SK-N-SH (cell line): ENCODE measurements around the gene DSCAM.

ENCODE experiments used
- ELF1 ChIP-seq: IDR thresholded peaks from 2 replicates; pipeline ENCODE4 v1.4.0; 2012
- EZH2phosphoT487 ChIP-seq: fragments of 200-600 bp; sonication (generic); IDR thresholded peaks from 2 replicates; pipeline ENCODE4 v1.6.1; 2017; ENCODE audit warnings: low read depth, mixed run types, mild to moderate bottlenecking, antibody characterized with exemption, moderate library complexity, borderline replicate concordance
- FOSL2 ChIP-seq: IDR thresholded peaks from 2 replicates; pipeline ENCODE4 v1.4.0; 2012; ENCODE audit warnings: low read depth, mild to moderate bottlenecking, moderate library complexity, borderline replicate concordance
- JUND ChIP-seq: IDR thresholded peaks from 2 replicates; pipeline ENCODE4 v1.4.0; 2012
- MAX ChIP-seq: IDR thresholded peaks from 2 replicates; pipeline ENCODE4 v1.4.0; 2012; ENCODE audit warnings: low read depth
- RAD21 ChIP-seq: IDR thresholded peaks from 2 replicates; pipeline ENCODE4 v1.6.1; 2012; ENCODE audit warnings: mild to moderate bottlenecking, low read length
- TAF1 ChIP-seq: IDR thresholded peaks from 2 replicates; pipeline ENCODE4 v1.6.1; 2012; ENCODE audit warnings: low read depth, mild to moderate bottlenecking, low read length, moderate library complexity, borderline replicate concordance
- YY1 ChIP-seq: IDR thresholded peaks from 2 replicates; pipeline ENCODE4 v1.4.0; 2012; ENCODE audit warnings: low read depth, mild to moderate bottlenecking
- TF ChIP-seq, protein P1 (sequence below): fragments of 200-600 bp; sonication (generic); IDR thresholded peaks from 2 replicates; pipeline ENCODE4 v1.6.1; 2017; ENCODE audit warnings: antibody characterized with exemption, mild to moderate bottlenecking, moderate library complexity
- TF ChIP-seq, protein P2 (sequence below): fragments of 150-350 bp; IDR thresholded peaks from 2 replicates; pipeline ENCODE4 v1.6.1; 2017; ENCODE audit warnings: antibody characterized with exemption, low read length, low read depth, borderline replicate concordance

GRCh38 chr21:40047211-40047610 is 799.7 kb downstream of the DSCAM start:
- TF ChIP-seq, protein P1, sequence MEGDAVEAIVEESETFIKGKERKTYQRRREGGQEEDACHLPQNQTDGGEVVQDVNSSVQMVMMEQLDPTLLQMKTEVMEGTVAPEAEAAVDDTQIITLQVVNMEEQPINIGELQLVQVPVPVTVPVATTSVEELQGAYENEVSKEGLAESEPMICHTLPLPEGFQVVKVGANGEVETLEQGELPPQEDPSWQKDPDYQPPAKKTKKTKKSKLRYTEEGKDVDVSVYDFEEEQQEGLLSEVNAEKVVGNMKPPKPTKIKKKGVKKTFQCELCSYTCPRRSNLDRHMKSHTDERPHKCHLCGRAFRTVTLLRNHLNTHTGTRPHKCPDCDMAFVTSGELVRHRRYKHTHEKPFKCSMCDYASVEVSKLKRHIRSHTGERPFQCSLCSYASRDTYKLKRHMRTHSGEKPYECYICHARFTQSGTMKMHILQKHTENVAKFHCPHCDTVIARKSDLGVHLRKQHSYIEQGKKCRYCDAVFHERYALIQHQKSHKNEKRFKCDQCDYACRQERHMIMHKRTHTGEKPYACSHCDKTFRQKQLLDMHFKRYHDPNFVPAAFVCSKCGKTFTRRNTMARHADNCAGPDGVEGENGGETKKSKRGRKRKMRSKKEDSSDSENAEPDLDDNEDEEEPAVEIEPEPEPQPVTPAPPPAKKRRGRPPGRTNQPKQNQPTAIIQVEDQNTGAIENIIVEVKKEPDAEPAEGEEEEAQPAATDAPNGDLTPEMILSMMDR: no peak
- TF ChIP-seq TAF1 (no peak), EZH2phosphoT487 (no peak), MAX (no peak), ELF1 (no peak), FOSL2 (no peak), JUND (no peak), YY1 (no peak), RAD21 (no peak)
- TF ChIP-seq, protein P2, sequence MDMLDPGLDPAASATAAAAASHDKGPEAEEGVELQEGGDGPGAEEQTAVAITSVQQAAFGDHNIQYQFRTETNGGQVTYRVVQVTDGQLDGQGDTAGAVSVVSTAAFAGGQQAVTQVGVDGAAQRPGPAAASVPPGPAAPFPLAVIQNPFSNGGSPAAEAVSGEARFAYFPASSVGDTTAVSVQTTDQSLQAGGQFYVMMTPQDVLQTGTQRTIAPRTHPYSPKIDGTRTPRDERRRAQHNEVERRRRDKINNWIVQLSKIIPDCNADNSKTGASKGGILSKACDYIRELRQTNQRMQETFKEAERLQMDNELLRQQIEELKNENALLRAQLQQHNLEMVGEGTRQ: no peak
